AML-193 (cell line): ENCODE measurements around the gene SLC8A3.
"Not testable (repeated sequence)": the region's sequence is repeated elsewhere in the genome, so short reads cannot be mapped to it uniquely, and the experiment has no call there.

ENCODE experiments used
- DNase-seq, 2 experiments: peaks; one replicate each; lab custom pipeline; 2025; lab: John Stamatoyannopoulos, UW

SLC8A3 gene, protein sequence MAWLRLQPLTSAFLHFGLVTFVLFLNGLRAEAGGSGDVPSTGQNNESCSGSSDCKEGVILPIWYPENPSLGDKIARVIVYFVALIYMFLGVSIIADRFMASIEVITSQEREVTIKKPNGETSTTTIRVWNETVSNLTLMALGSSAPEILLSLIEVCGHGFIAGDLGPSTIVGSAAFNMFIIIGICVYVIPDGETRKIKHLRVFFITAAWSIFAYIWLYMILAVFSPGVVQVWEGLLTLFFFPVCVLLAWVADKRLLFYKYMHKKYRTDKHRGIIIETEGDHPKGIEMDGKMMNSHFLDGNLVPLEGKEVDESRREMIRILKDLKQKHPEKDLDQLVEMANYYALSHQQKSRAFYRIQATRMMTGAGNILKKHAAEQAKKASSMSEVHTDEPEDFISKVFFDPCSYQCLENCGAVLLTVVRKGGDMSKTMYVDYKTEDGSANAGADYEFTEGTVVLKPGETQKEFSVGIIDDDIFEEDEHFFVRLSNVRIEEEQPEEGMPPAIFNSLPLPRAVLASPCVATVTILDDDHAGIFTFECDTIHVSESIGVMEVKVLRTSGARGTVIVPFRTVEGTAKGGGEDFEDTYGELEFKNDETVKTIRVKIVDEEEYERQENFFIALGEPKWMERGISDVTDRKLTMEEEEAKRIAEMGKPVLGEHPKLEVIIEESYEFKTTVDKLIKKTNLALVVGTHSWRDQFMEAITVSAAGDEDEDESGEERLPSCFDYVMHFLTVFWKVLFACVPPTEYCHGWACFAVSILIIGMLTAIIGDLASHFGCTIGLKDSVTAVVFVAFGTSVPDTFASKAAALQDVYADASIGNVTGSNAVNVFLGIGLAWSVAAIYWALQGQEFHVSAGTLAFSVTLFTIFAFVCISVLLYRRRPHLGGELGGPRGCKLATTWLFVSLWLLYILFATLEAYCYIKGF

GRCh38 chr14:70188659-70189455 is at the start of gene SLC8A3:
Gene SLC8A3, minus strand, starts transcription at chr14:70188951. Its CDS starts 20,529 bp downstream, at chr14:70168422.
- DNase-seq, result no peak

- no peak for DNase-seq
These were observed 49.0 kb upstream of the SLC8A3 start for GRCh38 chr14:70237710-70238109.

GRCh38 chr14:70234066-70234950 is 45.6 kb upstream of the SLC8A3 start:
- no peak for DNase-seq

GRCh38 chr14:70231756-70232544 is 43.2 kb upstream of the SLC8A3 start:
- not testable (repeated sequence) for DNase-seq

DNA sequence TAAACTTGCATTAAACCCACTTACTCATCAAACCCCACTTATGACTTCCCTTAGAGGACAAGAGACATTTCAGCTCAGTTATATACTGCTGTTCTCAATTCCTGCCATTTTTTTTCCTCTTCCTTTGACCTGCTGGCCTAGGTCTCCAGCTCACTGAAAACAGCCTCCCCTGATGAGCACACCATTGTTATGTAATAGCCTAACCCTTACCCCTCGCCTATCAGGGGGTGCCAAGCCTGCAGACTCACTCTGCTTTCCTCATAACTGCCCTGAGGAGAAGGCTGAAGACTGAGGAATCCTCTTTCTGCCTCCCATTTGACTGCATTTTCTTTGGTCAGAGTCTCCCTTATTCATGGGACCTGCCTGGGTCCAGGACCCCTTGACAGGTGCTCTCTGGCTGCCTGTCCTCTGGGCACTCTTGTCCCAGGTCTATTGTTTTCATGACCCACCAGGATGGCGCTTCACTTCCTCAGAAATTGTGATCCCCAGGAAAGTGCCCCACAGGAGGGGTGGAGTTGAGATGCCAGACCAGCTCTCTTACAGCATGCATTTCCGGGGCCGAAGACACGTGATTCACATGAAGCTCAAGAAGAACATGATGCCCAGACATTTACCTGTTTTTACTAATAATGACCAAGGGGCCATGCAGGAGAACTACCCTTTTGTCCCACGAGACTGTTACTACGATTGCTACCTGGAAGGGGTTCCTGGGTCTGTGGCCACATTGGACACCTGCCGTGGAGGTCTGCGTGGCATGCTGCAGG is 41.3 kb upstream of the SLC8A3 start:
- DNase-seq, result not testable (repeated sequence)

DNA sequence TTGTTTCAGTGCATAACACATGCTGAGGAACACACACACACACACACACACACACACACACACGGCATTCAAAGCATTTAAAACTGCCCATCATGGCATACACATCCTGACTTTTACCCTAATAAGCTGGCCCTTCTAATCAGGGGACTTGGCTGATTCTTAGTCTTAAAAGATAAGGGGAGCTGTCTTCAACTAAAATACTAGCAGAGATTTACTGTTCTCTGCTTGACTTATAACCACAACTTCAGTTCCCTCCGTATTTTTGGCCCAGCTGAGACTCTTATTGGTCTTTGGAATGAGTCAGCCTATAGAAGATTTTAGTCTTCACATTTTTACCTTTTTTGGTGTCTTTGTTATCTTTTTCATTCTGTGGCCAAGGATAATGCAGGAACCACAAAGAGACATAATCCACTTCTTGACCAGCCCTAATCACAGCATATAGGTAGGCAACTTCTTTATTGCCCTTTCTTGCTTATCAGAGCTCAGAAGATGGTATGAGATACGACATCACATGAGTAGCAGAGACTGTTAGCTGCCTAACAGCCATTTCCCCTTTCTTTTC is 25.1 kb upstream of the SLC8A3 start:
- no peak for DNase-seq

GRCh38 chr14:70212752-70213151 is 24.0 kb upstream of the SLC8A3 start:
- no peak for DNase-seq

DNA sequence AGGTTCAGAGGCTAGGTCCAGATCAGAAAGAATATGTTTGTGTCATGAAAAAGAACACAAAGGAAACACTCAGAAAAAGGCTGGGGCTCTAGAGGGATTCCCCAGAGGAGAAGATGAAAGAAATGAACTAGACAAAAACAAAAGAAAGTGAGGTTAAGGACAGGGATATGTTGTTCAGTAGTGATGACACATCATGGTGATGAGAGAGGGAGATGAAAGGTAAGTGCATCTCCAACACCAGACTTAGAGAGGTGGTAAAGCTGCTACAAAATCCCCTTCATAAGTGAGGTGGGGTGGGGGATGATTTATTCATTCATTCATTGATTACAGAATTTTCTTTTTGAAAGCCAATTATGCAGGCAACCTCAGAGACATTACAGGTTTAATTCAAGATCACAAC is 19.6 kb upstream of the SLC8A3 start:
- no peak for DNase-seq

DNA sequence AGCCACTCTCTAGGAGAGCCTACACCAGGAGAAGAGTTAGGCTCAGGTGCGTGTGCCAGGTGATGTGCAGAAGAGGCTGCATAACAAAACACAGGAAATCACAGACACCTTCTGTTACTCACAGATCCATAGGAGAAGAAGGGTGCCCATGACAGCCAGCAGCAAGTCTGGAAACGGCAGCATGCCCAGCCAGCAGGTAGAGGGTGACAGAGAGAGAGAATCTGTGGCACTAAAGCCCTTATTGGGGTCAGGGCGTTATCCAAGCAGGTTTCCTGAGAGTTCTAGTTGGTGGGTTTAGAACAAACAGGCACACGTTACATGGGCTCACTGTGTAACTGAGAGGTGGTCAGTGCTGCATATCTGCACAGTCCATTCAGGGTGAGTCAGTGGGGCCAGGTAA is 14.9 kb upstream of the SLC8A3 start:
- no peak for DNase-seq

- no peak for DNase-seq
These were observed 13.2 kb upstream of the SLC8A3 start for GRCh38 chr14:70201994-70202393.

DNA sequence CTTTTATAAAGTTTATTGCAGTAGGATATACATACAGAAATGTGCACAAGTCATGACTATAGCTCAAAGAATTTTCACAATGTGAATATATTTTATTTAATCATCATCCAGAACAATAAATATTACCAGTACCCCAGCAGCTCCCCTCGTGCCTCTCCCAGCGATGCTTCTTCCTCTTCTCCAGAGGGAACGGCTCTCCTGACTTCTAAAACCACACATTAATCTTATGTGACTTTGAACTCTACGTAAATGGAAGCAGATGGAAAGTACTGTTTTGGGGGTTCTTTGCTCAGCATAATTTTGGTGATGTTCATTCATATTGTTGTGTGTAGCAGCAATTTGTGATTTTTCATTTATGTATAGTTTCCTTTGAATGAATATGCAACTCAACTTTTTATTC is 4.6 kb upstream of the SLC8A3 start:
- no peak for DNase-seq

DNA sequence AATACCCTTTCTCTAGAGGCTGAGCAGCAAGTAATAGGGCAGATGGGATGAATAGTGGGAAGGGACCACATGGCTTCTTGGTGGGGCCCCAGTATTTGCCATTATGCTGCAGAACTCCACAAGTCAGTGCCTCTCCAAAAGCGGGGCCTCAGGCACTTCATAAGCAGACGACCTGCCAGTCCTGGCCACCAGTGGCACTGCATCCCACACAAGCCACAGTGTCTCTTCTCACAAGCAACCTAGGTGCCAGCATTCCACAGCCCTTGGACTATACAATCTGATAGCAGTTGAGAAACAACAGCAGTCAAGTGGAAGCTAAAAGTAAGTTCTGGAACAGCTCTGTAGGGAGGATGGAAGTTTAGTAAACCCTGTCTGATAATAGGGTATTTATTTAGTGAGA is 4.2 kb upstream of the SLC8A3 start:
- no peak for DNase-seq

DNA sequence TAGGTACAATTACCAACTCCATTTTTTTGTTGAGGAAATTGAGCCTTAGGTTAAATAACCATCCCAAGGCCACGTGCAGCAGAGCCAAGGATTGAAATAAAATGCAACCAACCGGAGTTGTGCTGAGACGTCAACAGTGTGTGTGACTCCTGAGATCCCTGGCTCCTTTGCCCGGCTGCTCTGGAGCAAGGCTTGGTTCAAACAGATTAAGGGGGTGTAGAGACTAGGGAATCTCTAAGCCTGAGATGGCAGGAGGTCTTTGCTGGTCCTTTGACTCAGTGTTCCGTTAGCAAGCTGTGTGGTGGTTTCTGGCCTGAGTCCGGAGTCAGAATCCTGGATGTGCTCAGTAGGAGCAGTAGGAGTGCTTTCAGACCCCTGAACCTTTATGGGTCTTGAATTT is 1.4 kb upstream of the SLC8A3 start:
- no peak for DNase-seq

- DNase-seq, result no peak
These were observed 816 bp upstream of the SLC8A3 start for GRCh38 chr14:70189456-70190077.

GRCh38 chr14:70188322-70188658 is 461 bp downstream of the SLC8A3 start:
- DNase-seq, result no peak

DNA sequence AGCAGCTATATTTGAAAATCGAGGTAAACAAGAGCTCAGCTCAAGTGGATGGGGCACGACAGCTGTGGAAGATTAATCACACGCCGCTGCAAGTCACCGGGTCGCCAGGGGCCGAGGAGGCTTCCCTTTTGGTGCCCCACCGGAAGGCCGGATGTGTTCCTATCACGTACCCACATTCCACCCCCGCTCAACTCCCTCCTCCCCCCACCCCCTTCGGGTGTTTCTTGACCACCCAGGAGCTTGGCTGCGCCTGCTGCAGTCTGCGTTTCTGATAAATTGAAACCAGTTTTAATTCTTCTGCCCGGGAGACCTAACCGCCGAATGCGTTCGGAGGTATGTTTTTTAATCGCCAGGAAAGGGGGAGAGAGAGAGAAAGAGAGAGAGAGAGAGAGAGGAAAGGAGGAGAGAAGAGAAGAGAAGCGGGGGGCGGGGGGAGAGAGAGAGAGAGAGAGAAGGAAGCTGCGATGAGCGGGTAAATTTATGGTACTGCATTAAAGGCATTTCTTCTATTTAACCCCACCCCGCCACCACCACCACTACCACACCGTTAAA is 1.8 kb downstream of the SLC8A3 start:
- no peak for DNase-seq

DNA sequence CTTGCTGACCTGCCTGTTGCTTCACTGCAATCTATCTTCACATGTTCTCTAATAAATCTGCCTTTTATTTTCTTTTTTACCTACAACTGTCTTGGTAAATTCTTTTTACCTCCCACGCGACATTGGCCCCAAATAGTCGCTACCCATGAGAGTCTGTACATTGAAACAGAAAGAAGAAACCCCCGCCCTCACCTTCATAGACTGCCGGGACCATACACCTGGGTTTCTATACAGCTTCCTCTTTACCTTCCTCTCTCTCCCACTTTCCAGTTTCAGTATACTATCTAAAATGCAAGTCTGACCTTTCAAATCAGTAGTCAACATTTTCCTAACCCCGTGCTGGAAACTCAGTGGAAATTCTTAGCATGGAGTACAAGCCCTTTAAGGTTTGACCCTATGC is 4.8 kb downstream of the SLC8A3 start:
- DNase-seq, result no peak

DNA sequence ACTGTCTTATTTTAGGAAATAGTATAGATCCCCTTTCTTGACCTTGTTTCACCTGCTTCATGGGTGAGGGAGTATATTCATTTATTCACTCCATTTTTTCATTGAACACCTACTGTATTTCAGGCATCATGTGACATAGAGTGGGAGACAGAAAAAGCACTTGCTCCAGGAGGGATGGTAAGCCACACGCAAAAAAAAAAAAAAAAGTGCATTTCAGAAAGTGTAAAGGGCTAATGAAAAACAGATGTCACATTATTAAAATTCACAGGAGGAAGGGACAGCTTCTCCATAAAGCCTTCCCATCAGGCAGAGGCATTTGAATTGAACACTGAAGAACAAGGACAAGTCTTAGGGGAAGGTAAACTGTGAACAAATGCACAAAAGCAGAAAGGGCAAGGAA is 7.5 kb downstream of the SLC8A3 start:
- DNase-seq, result no peak

DNA sequence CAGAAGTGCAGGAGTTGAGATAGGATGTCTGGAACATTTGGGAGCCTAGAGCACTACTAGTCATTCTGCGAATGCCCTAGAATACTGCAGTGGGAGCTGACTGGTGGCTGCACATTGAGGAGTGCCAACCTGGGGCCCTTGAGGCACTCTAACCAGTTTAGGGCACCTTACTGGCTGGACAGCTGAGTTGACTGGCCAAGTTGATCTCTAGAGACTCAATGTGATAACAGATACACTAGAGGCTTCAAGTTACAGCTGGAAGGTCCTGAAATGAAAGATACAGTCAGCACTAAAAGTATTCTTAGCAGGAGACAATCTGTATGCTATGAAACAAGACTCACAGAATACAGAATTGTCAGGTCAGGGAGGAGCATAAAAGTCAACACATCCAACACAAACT is 8.0 kb downstream of the SLC8A3 start:
- no peak for DNase-seq
